Neural cell (in vitro differentiated cells): ENCODE measurements around the gene SLC50A1. TPM values are rescaled to one million over a fixed set of nuclear protein-coding genes. Genes with fewer than 3 reads are reported as not detected.

Experiments used
- H2AFZ ChIP-seq: fragments of 200-600, 300-800 bp; sonication (generic), shearing (Covaris generic); 2 replicates; pipeline ENCODE4 v1.6.0; 2014; ENCODE audit warnings: low read depth, mild to moderate bottlenecking, antibody characterized with exemption, low read length, moderate library complexity
- H3F3A ChIP-seq: fragments of 200-600 bp; shearing (Covaris generic); 2 replicates; pipeline ENCODE4 v1.6.1; 2016; ENCODE audit warnings: mild to moderate bottlenecking, moderate library complexity, mixed read lengths, antibody characterized with exemption, low read length; ENCODE audit not compliant: insufficient read depth, poor library complexity, severe bottlenecking
- H3K27ac ChIP-seq: fragments of 200-600, 300-800 bp; sonication (generic), shearing (Covaris generic); 2 replicates; pipeline ENCODE4 v1.5.1; 2014; ENCODE audit warnings: mild to moderate bottlenecking, low read length, moderate library complexity
- H3K27me3 ChIP-seq: fragments of 300-800, 200-600 bp; sonication (generic), shearing (Covaris generic); 2 replicates; pipeline ENCODE4 v1.6.0; 2014; ENCODE audit warnings: mild to moderate bottlenecking, low read depth, low read length, moderate library complexity; ENCODE audit not compliant: insufficient read depth
- H3K36me3 ChIP-seq: fragments of 300-800, 200-600 bp; sonication (generic), shearing (Covaris generic); 2 replicates; pipeline ENCODE4 v1.5.1; 2014; ENCODE audit warnings: mild to moderate bottlenecking, antibody characterized with exemption, low read length, moderate library complexity; ENCODE audit not compliant: insufficient read depth
- H3K4me2 ChIP-seq: fragments of 300-800, 200-600 bp; sonication (generic), shearing (Covaris generic); 2 replicates; pipeline ENCODE4 v1.6.0; 2014; ENCODE audit warnings: mild to moderate bottlenecking, low read length
- H3K4me3 ChIP-seq: fragments of 300-800, 200-600 bp; sonication (generic), shearing (Covaris generic); 2 replicates; pipeline ENCODE4 v1.5.1; 2014; ENCODE audit warnings: mild to moderate bottlenecking, low read length, moderate library complexity
- H3K79me2 ChIP-seq: fragments of 200-600 bp; shearing (Covaris generic); replicated peaks from 2 replicates; pipeline ENCODE4 v1.6.0; 2014; ENCODE audit warnings: mild to moderate bottlenecking, low read length, moderate library complexity; ENCODE audit not compliant: insufficient read depth
- H3K9ac ChIP-seq: fragments of 300-800, 200-600 bp; sonication (generic), shearing (Covaris generic); 2 replicates; pipeline ENCODE4 v1.6.1; 2016; ENCODE audit warnings: mild to moderate bottlenecking, low read length, mixed read lengths
- H3K9me2 ChIP-seq: fragments of 200-600 bp; shearing (Covaris generic); 2 replicates; pipeline ENCODE4 v1.6.1; 2016; ENCODE audit warnings: mild to moderate bottlenecking, low read length, mixed read lengths; ENCODE audit not compliant: insufficient read depth
- H3K9me3 ChIP-seq: fragments of 200-600, 300-800 bp; sonication (generic), shearing (Covaris generic); 2 replicates; pipeline ENCODE4 v1.6.1; 2016; ENCODE audit warnings: mild to moderate bottlenecking, mixed run types, low read length, moderate library complexity, mixed read lengths
- H4K20me1 ChIP-seq: fragments of 200-600 bp; shearing (Covaris generic); 2 replicates; pipeline ENCODE4 v1.6.1; 2016; ENCODE audit warnings: mild to moderate bottlenecking, mixed run types; ENCODE audit not compliant: insufficient read depth
- CTCF ChIP-seq: fragments of 450-650 bp; IDR thresholded peaks from 2 replicates; pipeline ENCODE4 v1.5.1; 2014; ENCODE audit warnings: antibody characterized with exemption, mild to moderate bottlenecking, moderate library complexity; ENCODE audit not compliant: poor library complexity, severe bottlenecking
- EP300 ChIP-seq: fragments of 450-650 bp; conservative IDR thresholded peaks from 2 replicates; pipeline ENCODE4 v1.6.1; 2014; ENCODE audit warnings: antibody characterized with exemption, mild to moderate bottlenecking, moderate library complexity; ENCODE audit not compliant: poor library complexity, severe bottlenecking
- EZH2 ChIP-seq: fragments of 200-600, 300-800 bp; shearing (Covaris generic), sonication (generic); IDR thresholded peaks from 2 replicates; pipeline ENCODE4 v1.6.1; 2014; ENCODE audit warnings: antibody characterized with exemption, low read length, borderline replicate concordance, mild to moderate bottlenecking; ENCODE audit not compliant: insufficient read depth, poor library complexity, severe bottlenecking
- MXI1 ChIP-seq: fragments of 450-650 bp; conservative IDR thresholded peaks from 2 replicates; pipeline ENCODE4 v1.6.1; 2014; ENCODE audit warnings: antibody characterized with exemption, mild to moderate bottlenecking; ENCODE audit not compliant: poor library complexity, severe bottlenecking
- POLR2AphosphoS5 ChIP-seq: IDR thresholded peaks from 2 replicates; pipeline ENCODE4 v1.6.1; 2012
- RAD21 ChIP-seq: fragments of 450-650 bp; conservative IDR thresholded peaks from 2 replicates; pipeline ENCODE4 v1.6.1; 2014; ENCODE audit warnings: antibody characterized with exemption, mild to moderate bottlenecking, moderate library complexity
- REST ChIP-seq: IDR thresholded peaks from 2 replicates; pipeline ENCODE4 v1.6.1; 2012; ENCODE audit warnings: borderline replicate concordance
- SMC3 ChIP-seq: fragments of 450-650 bp; conservative IDR thresholded peaks from 2 replicates; pipeline ENCODE4 v1.6.1; 2014; ENCODE audit warnings: antibody characterized with exemption, mild to moderate bottlenecking, moderate library complexity; ENCODE audit not compliant: poor library complexity
- TAF1 ChIP-seq: IDR thresholded peaks from 2 replicates; pipeline ENCODE4 v1.6.1; 2012; ENCODE audit warnings: low read depth
- polyA plus RNA-seq: library from polyadenylated mRNA; depleted of rRNA; stranded (reverse); fragments of >200 nt; gene quantifications from 2 replicates; pipeline ENCODE4 v1.2.3, GENCODE V29; 2014

The SLC50A1 gene
- polyA plus RNA-seq, 1 donor from 2014 or later = 12.6 TPM

- H3K27me3 ChIP-seq = peaks cover 20% of the 10 kb centered on the region
Observed at GRCh38 chr1:155121249-155121648, 14.4 kb upstream of the SLC50A1 start.

GRCh38 chr1:155122308-155122707 is 13.3 kb upstream of the SLC50A1 start:
- Histone ChIP-seq H3K36me3 (no peaks in the 10 kb centered on the region), H3K9ac (no peak overlapping the region), H3K79me2 (no peaks in the 10 kb centered on the region), H3K9me2 (no peaks in the 10 kb centered on the region), H3K9me3 (no peaks in the 10 kb centered on the region), H3K27ac (no peak overlapping the region), H3K4me3 (no peak overlapping the region), H3K27me3 (peaks cover 31% of the 10 kb centered on the region), H2AFZ (no peak overlapping the region), H3K4me2 (no peak overlapping the region), H3F3A (peaks cover 2% of the 10 kb centered on the region), H4K20me1 (no peaks in the 10 kb centered on the region)
- TF ChIP-seq EP300 = no peak
- TF ChIP-seq MXI1 = no peak
- TF ChIP-seq RAD21 = no peak
- TF ChIP-seq SMC3 = no peak
- no peak for TF ChIP-seq REST
- TF ChIP-seq EZH2 = no peak
- TF ChIP-seq TAF1 = no peak
- TF ChIP-seq POLR2AphosphoS5 = no peak

More at GRCh38 chr1:155121249-155121648, 14.4 kb upstream of the SLC50A1 start:
- H3K9me3 ChIP-seq = no peaks in the 10 kb centered on the region
- no peak for TF ChIP-seq TAF1
- TF ChIP-seq MXI1 = no peak
- no peak for TF ChIP-seq POLR2AphosphoS5
- no peak for TF ChIP-seq EZH2
- TF ChIP-seq SMC3 = no peak
- TF ChIP-seq EP300 = no peak
- no peak for TF ChIP-seq REST
- no peak for TF ChIP-seq RAD21
- no peak for TF ChIP-seq CTCF
- no peaks in the 10 kb centered on the region for H3F3A ChIP-seq
- H3K4me3 ChIP-seq = no peak overlapping the region
- no peak overlapping the region for H3K27ac ChIP-seq
- no peak overlapping the region for H3K4me2 ChIP-seq
- H3K9ac ChIP-seq = no peak overlapping the region
- no peaks in the 10 kb centered on the region for H3K36me3 ChIP-seq
- H4K20me1 ChIP-seq = no peaks in the 10 kb centered on the region
- H3K79me2 ChIP-seq = no peaks in the 10 kb centered on the region
- no peaks in the 10 kb centered on the region for H3K9me2 ChIP-seq
- H2AFZ ChIP-seq = no peak overlapping the region
